Measurements from ENCODE around the gene WWC2.

Gene WWC2

DNA sequence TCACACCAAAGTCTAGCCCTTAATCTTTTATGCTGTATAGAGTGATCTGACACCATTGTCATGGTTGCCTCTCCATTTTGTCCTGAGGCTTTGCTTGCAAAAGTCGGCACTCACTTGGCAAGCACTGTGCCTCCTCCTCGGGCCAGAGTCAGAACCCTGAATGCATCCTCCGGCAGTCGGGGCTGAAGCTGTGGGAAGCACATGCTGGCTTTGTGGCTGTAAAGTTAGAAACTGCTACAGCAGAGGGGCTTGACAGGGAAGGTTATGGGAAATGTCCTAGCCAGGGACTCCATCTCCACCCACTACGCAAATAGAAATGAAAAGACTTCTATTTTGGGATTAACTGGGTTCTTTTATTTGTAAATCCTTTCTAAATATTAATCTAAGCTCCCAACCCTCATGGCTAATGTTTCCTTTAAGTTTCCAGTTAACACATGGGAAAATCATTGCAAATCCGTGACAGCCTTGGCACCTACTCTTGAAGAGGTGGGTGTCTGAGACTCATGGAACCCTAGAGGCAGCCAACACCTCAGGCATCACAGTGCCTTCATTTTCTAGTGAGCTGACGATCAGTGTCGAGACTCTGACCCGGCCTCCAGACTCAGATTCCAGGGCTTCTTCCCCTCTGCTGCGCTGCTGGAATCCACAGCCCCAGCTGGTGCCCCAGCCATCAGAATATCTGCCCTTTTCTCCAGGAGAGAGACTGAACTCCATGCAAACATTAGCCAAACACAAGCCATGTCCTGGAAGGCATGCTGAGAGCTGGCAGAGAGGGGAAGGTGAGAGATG is 231.1 kb downstream of the WWC2 start:
- DNase-seq (ENCODE audit: low spot score), result no peak

GRCh38 chr4:183330841-183331240 is 231.8 kb downstream of the WWC2 start:
- no peak for DNase-seq (ENCODE audit: low spot score)

GRCh38 chr4:183332447-183332846 is 233.4 kb downstream of the WWC2 start:
- DNase-seq (ENCODE audit: low spot score), result no peak

DNA sequence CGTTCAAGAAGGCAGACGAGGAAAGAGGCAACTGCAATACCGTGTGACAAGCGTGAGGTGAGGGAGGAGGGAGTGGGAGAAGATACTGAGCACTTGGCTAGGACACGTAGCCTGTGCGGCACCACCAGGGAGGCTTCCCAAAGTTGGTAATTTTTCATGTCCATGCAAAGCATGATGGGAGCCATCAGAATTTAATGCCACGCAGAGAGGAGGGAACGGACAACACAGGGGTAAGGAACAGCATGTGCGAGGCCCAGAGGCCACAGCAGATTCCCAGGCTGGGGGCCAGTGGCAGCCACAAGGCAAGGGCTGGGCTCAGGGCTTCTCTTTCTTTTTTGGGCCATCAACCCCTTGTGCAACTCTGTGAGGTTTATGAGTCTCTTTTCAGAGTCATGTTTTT is 234.1 kb downstream of the WWC2 start:
- no peak for DNase-seq (ENCODE audit: low spot score)

- no peak for DNase-seq (ENCODE audit: low spot score)
Observed at GRCh38 chr4:183333983-183334382, 234.9 kb downstream of the WWC2 start.

DNA sequence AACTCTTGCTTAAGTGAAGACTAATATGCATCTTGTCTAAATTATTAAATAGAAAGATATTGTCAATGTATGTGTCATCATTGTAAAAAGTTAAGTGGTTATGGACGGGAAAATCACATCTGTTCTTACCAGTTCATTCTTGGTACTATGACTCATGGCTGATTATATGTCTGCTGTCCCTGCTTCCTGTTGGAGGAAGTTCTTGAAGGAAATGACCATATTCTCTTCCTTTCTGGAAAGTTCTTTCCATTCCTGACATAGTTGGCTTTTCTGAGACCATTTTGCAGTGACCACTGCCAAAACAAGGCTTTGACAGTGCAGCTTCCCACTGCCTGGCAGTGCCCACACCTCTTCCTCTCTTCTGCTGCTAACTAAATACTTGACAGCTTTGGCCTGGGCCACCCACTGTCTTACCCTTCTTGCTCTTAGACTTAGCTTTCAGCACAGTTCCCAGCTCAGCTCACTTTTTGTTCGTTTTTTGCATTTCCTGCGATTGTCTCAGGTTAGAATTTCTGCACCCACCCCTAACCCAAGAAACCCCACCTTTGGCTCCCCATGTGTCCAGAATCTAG is 236.4 kb downstream of the WWC2 start:
- DNase-seq (ENCODE audit: low spot score), result no peak

GRCh38 chr4:183337349-183337748 is 238.3 kb downstream of the WWC2 start:
- DNase-seq (ENCODE audit: low spot score), result no peak

DNA sequence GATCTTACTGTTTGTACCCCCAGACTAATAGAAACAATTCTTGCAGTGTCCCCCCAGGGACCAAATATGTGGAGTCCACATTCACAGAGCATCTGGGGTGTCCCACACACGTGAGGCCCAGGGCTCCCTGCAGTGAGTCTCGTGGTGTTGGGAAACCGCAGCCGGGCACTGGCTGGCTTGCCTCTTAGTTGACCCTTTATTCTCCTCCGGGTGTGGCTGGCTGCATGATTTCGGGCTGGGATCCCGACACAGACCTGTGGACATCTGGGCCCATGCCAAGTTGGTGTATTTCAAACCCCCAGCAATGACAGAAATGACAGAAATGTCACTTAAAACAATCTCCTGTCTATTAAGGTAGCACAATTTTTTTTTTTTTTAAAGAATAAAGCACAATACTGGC is 238.8 kb downstream of the WWC2 start:
- no peak for DNase-seq (ENCODE audit: low spot score)

DNA sequence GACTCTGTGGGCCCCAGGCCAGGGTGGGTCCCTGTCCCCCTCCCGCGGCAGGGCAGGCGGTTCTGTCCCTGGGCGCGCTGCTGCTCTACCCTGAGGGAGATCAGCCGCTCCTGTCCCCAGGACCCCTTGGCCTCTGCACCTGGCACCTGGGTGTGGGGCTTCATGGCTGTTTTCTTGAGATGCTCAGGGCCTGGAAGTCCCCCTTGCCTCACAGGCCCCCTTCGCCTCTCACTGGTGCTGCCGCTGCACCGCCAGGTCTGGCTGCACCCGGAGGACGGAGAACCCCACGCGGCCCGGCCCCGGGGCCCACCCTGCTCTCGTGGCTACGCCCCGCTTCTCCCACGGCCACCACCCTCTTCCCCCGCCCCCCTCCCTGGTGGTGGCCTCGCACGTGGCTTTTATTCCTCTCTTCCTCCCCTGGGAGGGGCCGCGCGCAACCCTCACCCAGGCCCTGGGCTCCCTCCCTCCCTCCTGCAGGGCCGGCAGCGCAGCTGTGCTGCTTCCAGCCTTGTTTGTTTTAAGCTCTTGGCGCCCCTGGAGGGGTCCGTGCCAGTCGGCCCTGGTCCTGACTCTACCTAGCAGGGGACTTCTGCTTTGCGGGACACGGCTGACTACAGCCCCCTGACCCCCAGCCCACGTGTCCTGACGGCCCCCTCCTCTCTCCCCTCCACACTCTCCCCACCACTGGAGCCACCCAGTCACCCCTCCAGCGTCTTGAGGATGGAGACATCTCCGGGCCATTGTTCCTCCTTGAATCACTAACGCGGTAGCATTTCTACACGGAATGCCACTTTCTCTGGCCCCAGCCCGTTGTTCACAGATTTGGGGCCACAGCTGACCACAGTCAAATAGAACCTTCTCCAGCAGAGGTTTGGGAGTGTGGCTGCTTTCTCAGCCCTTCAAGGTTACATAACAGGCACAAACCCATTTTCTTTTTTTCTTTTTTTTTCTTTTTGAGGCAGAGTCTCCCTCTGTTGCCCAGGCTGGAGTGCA is 243.8 kb downstream of the WWC2 start:
- no peak for DNase-seq (ENCODE audit: low spot score)

GRCh38 chr4:183343730-183344129 is 244.7 kb downstream of the WWC2 start:
- DNase-seq (ENCODE audit: low spot score), result no peak

- DNase-seq (ENCODE audit: low spot score), result no peak
Observed at GRCh38 chr4:183344523-183345255, 245.6 kb downstream of the WWC2 start.

- no peak for DNase-seq (ENCODE audit: low spot score)
Observed at GRCh38 chr4:183345261-183345660, 246.2 kb downstream of the WWC2 start.

- DNase-seq (ENCODE audit: low spot score), result no peak
Observed at GRCh38 chr4:183347146-183347545, 248.1 kb downstream of the WWC2 start.

GRCh38 chr4:183347566-183347965 is 248.5 kb downstream of the WWC2 start:
- DNase-seq (ENCODE audit: low spot score), result no peak

DNA sequence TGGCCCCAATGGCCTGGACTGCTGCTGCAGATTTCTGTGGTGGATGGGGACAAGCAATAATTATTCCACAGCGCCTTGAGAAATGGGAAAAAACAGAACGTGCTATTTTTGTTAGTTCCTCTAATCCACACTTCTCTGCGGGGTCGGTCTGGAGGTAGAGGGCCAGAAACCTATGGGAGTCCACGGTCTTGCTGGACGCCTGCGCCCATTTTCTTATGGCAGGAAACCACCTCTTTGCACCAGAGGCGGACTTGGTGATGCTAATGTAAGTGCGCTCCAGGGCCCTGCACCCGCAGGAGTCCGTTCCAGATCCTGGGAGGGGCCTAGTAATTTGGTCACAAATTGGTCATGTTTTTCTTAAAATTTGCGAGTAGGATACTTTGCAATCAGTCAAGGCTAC is 249.1 kb downstream of the WWC2 start:
- no peak for DNase-seq (ENCODE audit: low spot score)

DNA sequence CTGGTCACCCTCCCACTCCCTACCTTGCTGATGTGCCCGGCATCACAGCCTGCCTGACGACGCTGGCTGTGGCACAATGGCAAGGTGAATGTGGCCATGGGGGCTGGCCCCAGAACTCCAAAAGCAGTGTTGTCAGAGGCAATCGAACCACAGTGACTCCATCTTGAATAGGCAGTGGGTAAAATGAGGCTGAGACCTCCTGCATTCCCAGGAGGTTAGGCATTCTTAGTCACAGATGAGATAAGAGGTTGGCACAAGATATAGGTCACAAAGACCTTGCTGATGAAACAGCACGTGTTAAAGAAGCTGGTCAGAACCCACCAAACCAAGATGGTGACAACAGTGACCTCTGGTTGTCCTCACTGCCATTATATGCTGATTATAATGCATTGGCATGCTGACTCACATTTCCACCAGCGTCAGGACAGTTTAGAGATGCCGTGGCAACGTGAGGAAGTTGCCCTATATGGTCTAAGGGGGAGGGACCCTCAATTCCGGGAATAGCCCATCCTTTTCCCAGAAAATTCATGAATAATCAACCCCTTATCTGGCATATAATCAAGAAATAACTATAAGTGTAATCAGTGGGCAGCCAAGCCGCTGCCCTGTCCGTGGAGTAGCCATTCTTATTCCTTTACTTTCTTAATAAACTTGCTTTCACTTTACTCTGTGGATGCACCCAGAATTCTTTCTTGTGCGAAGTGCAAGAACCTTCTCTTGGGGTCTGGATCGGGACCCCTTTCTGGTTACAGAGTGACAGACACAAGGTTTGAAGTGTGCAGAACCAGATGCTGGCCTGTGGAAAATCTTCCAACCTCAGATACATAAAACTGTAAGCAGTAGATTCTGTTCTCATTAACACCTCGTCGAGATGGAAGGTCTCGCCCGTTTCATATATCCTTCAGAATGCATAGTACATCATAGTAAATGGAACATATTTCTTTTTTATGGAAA is 249.9 kb downstream of the WWC2 start:
- DNase-seq (ENCODE audit: low spot score), result no peak

DNA sequence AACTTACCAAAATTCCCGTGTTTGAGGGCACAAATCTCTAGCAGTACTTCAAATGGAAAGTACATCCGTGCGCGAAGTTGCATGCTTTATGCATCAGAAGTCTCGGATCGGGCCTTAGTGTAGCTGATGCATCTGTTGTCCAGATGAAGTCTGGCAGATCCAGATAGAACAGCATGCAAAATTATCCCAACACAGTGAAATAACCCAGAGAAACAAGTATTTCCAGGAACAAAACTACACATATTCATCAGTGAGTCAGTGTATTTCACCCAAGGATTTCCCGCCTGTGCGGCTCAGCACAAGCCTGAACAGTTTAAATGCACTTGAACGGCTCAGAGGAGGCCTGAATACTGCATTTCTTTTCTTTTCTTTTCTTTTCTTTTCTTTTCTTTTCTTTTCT is 250.6 kb downstream of the WWC2 start:
- DNase-seq (ENCODE audit: low spot score), result no peak

GRCh38 chr4:183350317-183351071 is 251.4 kb downstream of the WWC2 start:
- DNase-seq (ENCODE audit: low spot score), result no peak

DNA sequence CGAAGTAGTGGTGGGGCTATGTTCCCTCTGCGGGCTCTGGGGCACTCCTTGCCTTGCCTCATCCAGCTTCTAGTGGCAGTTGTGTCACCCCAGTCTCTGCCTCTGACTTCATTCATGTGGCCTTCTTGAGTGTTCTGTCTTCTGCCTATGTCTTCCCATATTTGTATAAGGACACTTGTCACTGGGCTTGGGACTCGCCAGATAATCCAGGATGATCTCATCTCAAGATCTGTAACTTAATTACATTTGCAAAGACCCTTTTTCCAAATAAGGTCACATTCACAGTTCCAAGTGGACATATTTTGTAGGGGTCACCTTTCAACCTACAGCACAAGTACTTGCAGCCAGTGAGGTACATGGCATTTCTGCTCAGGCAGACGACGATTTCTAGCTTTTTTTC is 253.5 kb downstream of the WWC2 start:
- no peak for DNase-seq (ENCODE audit: low spot score)

DNA sequence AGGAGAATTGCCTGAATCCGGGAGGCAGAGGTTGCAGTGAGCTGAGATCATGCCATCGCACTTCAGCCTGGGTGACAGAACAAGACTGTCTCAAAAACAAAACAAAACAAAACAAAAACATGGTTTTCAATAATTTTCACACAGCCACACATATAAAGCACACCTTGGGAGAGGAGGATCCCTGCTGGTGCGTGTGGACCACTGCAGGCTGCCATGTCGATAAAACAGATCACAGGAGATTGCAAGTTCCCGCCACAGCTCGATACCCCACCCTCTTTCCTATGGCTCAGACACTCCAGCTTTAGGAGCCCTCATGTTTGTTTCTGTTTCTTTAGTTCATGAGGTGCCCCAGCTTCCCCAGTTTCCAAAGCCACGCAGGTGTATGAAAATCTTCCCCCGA is 254.5 kb downstream of the WWC2 start:
- DNase-seq (ENCODE audit: low spot score), result no peak
